CD4-positive, alpha-beta T cell (primary cell): Measurements from ENCODE around the gene SOST. TPM values are rescaled to one million over a fixed set of nuclear protein-coding genes. Genes with fewer than 3 reads are reported as not detected.

Source experiments
- ATAC-seq: fragments of 200-7000 bp; cut with Tn5 transposase; one replicate; pipeline ENCODE4 v1.10.0; 2022; ENCODE audit warnings: mild to moderate bottlenecking; ENCODE audit not compliant: poor library complexity
- CTCF ChIA-PET: fragments of 350-600 bp; sonication (Branson Sonifier 250); formaldehyde crosslinking; loops from one replicate; lab custom pipeline; 2021; ENCODE audit warnings: antibody characterized with exemption, inconsistent platforms; lab: Charles Lee
- POLR2A ChIA-PET: fragments of 350-600 bp; sonication (Branson Sonifier 250); formaldehyde crosslinking; loops from one replicate; lab custom pipeline; 2021; ENCODE audit warnings: antibody characterized with exemption, inconsistent platforms; lab: Charles Lee
- DNase-seq, 14 experiments: peaks; one replicate each; pipeline ENCODE4 v3.0.0-alpha.2; 2013 to 2020; ENCODE audit warnings: mixed read lengths in 2 of 14
- H3K27ac ChIP-seq, 2 donors: one replicate each; pipeline versions ENCODE4 v1.5.1 to v1.7.0; 2013; ENCODE audit warnings: low read length in 2 of 2, low read depth in 1 of 2, mild to moderate bottlenecking in 1 of 2
- H3K27me3 ChIP-seq, 2 experiments: 1 replicate in 1 of 2; 2 replicates in 1 of 2; pipeline versions ENCODE4 v1.6.1 to v1.7.0; 2013; ENCODE audit warnings: low read length in 2 of 2, control low read depth in 1 of 2, mild to moderate bottlenecking in 1 of 2, moderate library complexity in 1 of 2; ENCODE audit not compliant: insufficient read depth in 2 of 2, control insufficient read depth in 1 of 2
- H3K36me3 ChIP-seq: one replicate; pipeline ENCODE4 v1.6.1; 2013; ENCODE audit warnings: low read length, control low read depth; ENCODE audit not compliant: insufficient read depth
- H3K4me1 ChIP-seq: one replicate; pipeline ENCODE4 v1.6.1; 2013; ENCODE audit warnings: low read length, control low read depth; ENCODE audit not compliant: insufficient read depth
- H3K4me3 ChIP-seq: one replicate; pipeline ENCODE4 v1.5.1; 2013; ENCODE audit warnings: mild to moderate bottlenecking, low read length, moderate library complexity
- H3K9me3 ChIP-seq, 2 experiments: 1 replicate in 1 of 2; 2 replicates in 1 of 2; pipeline versions ENCODE4 v1.6.1 to v1.7.0; 2013; ENCODE audit warnings: low read length in 2 of 2, mild to moderate bottlenecking in 2 of 2, control low read depth in 1 of 2, moderate library complexity in 1 of 2; ENCODE audit not compliant: control insufficient read depth in 1 of 2, insufficient read depth in 1 of 2
- H3K27ac Mint-ChIP-seq: one replicate; pipeline ENCODE4 v1.8.0; 2020; ENCODE audit warnings: mixed read lengths
- H3K27me3 Mint-ChIP-seq: one replicate; pipeline ENCODE4 v1.8.0; 2021; ENCODE audit warnings: mixed read lengths
- H3K36me3 Mint-ChIP-seq: one replicate; pipeline ENCODE4 v1.8.0; 2021; ENCODE audit warnings: low read depth, mixed read lengths
- H3K4me1 Mint-ChIP-seq: one replicate; pipeline ENCODE4 v1.8.0; 2021; ENCODE audit warnings: low read depth, mixed read lengths
- H3K4me3 Mint-ChIP-seq: one replicate; pipeline ENCODE4 v1.8.0; 2020; ENCODE audit warnings: mild to moderate bottlenecking, mixed read lengths
- H3K9me3 Mint-ChIP-seq: one replicate; pipeline ENCODE4 v1.8.0; 2020; ENCODE audit warnings: mixed read lengths
- CTCF ChIP-seq: fragments of 200-600 bp; IDR thresholded peaks from one replicate; pipeline ENCODE4 v1.8.0; 2022; ENCODE audit warnings: antibody characterized with exemption, mild to moderate bottlenecking
- intact Hi-C, 2 experiments: fragments of 100-400 bp; cut with DNase I in 1 of 2; cut with micrococcal nuclease in 1 of 2; formaldehyde crosslinking; loops; one replicate each; pipeline versions ENCODE4 v1.15.1 to v1.9.0; 2023 to 2025; cut with DNase I, micrococcal nuclease
- total RNA-seq, 174 experiments: library from RNA in 2 of 174; stranded (reverse) in 2 of 174; gene quantifications; one replicate each; pipeline ENCODE4 v1.2.3 and lab custom pipeline; 2021 to 2026

Gene SOST
- total RNA-seq, 2 experiments from 2014 or later = not detected

- H3K9me3 Mint-ChIP-seq = no peaks in the 10 kb centered on the region
- DNase-seq = peak in 3 of 14 experiments; percentile 17 to 61 (median 60)
- ATAC-seq = no peak
- no peak for TF ChIP-seq CTCF
- Histone ChIP-seq H3K4me1 (no peaks in the 10 kb centered on the region), H3K36me3 (peaks cover 14% of the 10 kb centered on the region), H3K4me3 (no peak overlapping the region), H3K9me3 (no peaks in the 10 kb centered on the region), H3K27ac (no peak overlapping the region), H3K27me3 (no peaks in the 10 kb centered on the region)
- intact Hi-C loops = no loop called here
- POLR2A ChIA-PET = no interaction called here
- H3K27me3 Mint-ChIP-seq = no peaks in the 10 kb centered on the region
- H3K36me3 Mint-ChIP-seq = peaks cover 37% of the 10 kb centered on the region
- CTCF ChIA-PET = no interaction called here
- H3K4me3 Mint-ChIP-seq = no peak overlapping the region
- H3K4me1 Mint-ChIP-seq = no peaks in the 10 kb centered on the region
- H3K27ac Mint-ChIP-seq = no peak overlapping the region
These were observed 9.8 kb upstream of the SOST start for GRCh38 chr17:43768382-43768781.

GRCh38 chr17:43767713-43768059 is 9.1 kb upstream of the SOST start:
- Histone ChIP-seq H3K9me3 (no peaks in the 10 kb centered on the region), H3K4me1 (no peaks in the 10 kb centered on the region), H3K4me3 (no peak overlapping the region), H3K27me3 (no peaks in the 10 kb centered on the region), H3K36me3 (peaks cover 11% of the 10 kb centered on the region), H3K27ac (no peak overlapping the region)
- no peaks in the 10 kb centered on the region for H3K4me1 Mint-ChIP-seq
- POLR2A ChIA-PET = no interaction called here
- CTCF ChIA-PET = interaction anchor here (1.0 to 2.3 kb wide), 3 partner anchors 12 to 75 kb away, joined by 3 to 5 read pairs (median 5); no protein-coding TSS in a partner anchor
- H3K27ac Mint-ChIP-seq = no peak overlapping the region
- intact Hi-C loops = no loop called here
- no peaks in the 10 kb centered on the region for H3K27me3 Mint-ChIP-seq
- DNase-seq (no peak), ATAC-seq (no peak)
- TF ChIP-seq CTCF = no peak
- H3K36me3 Mint-ChIP-seq = peaks cover 30% of the 10 kb centered on the region
- no peaks in the 10 kb centered on the region for H3K9me3 Mint-ChIP-seq
- no peak overlapping the region for H3K4me3 Mint-ChIP-seq

GRCh38 chr17:43767053-43767712 is 8.6 kb upstream of the SOST start:
- no peaks in the 10 kb centered on the region for H3K9me3 ChIP-seq
- POLR2A ChIA-PET = no interaction called here
- no peak overlapping the region for H3K4me3 ChIP-seq
- Mint-ChIP-seq H3K9me3 (no peaks in the 10 kb centered on the region), H3K4me1 (no peaks in the 10 kb centered on the region), H3K27me3 (no peaks in the 10 kb centered on the region), H3K27ac (no peak overlapping the region), H3K36me3 (peaks cover 25% of the 10 kb centered on the region), H3K4me3 (no peak overlapping the region)
- H3K27ac ChIP-seq = no peak overlapping the region
- DNase-seq = no peak
- H3K4me1 ChIP-seq = no peaks in the 10 kb centered on the region
- TF ChIP-seq CTCF = no peak
- H3K27me3 ChIP-seq = no peaks in the 10 kb centered on the region
- ATAC-seq = no peak
- peaks cover 6% of the 10 kb centered on the region for H3K36me3 ChIP-seq
- CTCF ChIA-PET = interaction anchor here (1.0 to 2.3 kb wide), 7 partner anchors 11 to 93 kb away, joined by 3 to 7 read pairs (median 3); partner anchors contain the start of genes CFAP97D1 and DUSP3
- intact Hi-C loops = no loop called here
